Right renal pelvis (tissue), 4 donors: ENCODE measurements around the gene ADCY4. TPM values are rescaled to one million over a fixed set of nuclear protein-coding genes. Genes with fewer than 3 reads are reported as not detected.
A peak's percentile ranks its signal among the peaks of the same experiment; 100 is the strongest.

Experiments
- DNase-seq, 4 donors: peaks; one replicate each; pipeline ENCODE4 v3.0.0-alpha.2; 2013; ENCODE audit warnings: low read depth in 4 of 4, low spot score in 3 of 4, missing footprints in 1 of 4
- polyA plus RNA-seq, 4 donors: library from polyadenylated mRNA; unstranded; fragments of 120-200 nt; gene quantifications; one replicate each; pipeline ENCODE4 v1.2.1, GENCODE V29; 2013; ENCODE audit not compliant: insufficient read length in 4 of 4

ADCY4 gene
- polyA plus RNA-seq, 4 donors, result 15.6 to 24.9 (median 20.4) TPM

DNA sequence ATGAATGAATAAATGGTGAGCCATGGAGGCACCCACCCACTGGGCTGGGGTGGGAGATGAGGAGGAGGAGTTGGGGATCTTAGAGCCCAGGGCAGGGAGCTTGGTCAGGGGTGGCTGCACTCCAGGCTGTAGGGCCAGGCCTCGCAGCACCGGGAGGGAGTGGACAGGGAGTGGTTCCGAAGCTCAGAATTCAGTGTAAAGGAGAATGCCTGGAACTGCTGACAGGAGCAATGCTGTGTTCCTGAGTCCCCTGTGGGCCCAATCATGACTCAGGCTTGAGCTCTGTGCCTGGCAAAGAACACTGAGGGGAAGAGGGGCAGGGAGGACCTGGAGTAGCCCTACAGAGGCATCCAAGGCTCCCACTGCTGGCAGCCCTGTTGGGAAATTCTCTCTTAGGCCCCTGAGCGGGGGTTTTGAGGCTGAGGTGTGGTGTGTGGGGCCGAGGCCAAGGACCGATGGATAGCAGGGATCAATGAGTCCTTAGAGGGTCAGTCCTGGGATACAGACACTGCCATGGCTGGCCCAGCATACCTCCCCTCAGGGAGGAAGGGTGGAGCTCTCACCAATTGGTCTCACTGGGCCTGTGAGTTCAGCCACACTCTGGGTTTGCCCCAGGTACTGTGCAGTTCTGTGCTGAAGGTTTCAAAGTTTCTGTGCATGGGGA is 53.9 kb downstream of the ADCY4 start:
- DNase-seq, result no peak

DNA sequence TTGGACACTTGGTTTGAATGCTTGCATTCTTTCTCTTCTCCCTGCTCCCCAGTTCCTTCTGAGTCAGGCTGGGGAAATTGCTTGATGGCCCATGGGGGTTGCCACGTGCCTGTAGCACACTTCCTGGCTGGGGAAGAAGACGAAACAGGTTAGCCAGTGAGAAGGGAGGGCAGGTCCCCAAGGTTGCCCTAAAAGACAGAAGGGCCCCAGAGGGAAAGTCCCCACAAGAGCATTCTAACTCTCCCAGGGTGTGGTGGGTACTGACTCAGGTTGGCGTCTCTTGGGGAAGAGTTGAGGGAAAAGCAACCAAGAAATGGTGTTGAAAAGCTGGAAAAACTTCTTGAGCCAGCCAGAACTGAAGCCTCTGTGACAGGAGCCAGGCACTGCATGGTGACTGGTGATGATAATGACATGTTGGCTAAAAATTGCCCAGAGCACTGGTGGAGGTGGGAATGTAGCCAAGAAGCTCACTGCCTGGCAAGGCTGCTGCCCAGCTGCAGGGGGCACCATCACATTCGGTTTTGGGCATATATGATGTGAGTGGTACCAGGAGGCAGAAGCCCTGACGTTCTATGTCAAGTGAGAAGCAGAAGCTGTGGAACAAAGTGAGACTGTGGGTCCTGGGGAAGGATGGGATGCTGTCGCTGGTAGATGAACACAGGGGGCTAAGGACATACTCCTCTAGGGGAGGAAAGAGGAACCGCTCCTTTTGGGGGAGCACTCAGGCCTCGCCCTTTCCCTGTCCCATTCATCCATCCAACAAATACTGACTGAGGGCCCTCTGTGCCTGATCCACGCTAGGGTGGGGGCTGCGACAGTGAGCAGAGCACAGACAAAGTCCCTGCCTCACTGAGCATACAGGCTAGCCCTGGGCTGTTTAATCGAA is 55.3 kb downstream of the ADCY4 start:
- no peak for DNase-seq

DNA sequence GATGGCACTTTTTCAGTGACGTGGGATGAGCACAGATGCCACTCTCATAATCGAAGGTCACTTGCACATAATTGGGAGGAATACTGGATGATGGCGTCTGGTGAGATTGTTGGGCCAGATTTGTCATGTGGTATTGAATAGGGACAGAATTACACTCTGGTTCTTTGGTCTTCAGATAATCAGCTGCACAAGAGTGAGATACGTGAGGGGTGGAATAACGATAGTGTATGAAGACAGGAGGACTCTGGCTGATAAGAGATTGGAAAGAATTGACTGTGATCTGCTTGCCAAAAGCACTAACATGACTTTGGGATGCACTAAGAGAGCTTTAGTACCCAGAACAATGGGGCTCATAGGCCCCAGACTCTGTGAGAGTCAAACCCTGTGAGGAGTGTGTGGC is 56.4 kb downstream of the ADCY4 start:
- no peak for DNase-seq

DNA sequence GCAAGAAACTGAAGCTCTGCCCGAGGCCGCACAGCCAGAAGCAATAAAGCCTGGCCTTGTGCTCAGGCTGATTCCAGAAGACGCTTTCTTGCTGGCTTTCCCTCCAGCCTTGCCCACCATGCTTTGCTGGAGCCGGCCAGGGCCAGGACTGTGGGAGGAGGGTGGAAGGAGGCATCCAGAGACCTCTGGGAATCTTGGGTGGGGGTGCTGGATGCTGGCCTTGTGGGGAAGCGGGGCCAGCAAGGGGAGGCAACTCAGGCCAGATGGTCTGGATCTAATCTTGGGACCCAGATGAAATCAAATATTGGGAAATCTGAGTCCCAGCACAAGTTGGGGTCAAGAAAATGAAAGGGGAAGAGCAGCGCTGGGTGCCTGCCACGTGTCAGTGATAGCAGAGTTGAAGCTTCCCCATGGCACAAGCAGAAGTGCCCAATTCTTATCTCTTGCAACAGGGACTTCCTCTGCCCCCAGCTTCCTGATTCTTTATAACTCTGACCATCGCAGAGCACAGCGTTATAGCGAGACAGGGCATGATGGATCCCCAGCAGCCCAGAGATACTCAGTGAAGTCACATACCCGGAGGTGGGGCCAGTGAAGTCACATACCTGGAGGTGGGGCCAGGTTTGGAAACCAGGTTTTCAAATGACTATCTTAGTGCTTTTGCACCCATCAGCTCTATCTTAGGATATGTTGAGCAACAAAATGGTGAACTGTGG is 57.1 kb downstream of the ADCY4 start:
- DNase-seq, result no peak

DNA sequence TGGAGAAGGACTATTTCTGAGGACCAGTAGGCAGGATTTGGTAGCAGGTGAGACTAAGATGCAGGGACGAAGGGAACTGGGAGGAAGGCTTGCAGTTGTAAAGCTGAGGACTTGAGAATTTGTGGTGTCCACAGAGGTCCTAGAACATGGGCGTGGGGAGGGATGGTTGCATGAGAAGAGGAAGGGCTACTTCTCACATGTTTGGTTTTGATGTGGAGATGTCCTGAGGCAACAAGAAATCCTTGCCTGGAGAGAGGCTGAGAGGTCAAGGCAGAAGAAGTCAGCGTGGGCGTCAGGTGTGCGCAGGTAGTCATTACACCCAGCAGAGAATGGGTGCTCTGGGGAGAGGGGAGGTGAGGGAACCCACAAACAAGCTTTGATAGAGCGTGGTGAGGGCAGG is 57.8 kb downstream of the ADCY4 start:
- DNase-seq, result no peak

DNA sequence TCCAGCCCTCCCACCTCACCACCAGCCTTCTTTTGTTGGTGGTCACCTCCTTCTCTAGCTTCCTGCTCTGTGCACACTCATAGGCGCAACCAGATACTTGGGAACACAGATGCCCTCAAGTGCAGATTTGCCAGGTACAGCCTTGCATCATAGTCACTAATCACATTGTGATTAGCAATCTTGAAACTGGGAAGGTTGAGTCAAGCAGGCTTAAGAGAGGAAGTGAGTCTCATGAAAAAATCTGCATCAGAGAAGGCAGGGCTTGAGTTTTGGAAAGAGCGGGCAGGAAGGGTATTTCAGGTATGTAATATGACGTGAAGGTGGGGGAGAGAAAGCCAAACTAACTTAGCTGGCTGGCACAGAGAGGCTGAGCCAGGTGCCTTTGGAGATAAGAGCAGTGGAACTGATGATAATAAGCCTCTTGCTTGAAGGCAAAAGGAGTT is 60.7 kb downstream of the ADCY4 start:
- DNase-seq, result no peak

DNA sequence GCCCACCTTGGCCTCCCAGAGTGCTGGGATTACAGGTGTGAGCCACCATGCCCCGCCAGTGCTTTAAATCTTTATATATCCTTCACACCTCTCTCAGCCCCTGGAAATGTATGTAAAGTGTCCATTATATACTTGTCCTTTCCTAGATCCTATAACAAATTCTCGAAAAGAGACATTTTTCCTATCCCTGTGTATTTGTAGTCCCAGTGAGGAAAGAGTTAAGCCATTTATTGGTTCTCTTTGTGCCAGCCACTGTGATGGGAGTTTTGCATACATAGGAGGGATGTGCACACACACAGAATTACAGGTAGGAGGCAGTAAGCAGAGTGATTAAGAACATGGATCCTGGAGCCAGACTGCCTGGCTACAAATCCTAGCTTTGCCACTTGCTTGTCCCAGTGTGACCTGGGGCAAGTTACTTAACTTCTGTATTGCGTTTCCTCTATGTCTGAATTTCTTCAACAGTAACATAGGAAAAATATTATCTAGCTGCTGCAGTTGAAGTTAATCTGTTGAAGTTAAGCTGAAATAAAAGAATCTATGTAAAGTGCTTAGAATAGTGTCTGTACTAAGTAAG is 61.4 kb downstream of the ADCY4 start:
- no peak for DNase-seq

DNA sequence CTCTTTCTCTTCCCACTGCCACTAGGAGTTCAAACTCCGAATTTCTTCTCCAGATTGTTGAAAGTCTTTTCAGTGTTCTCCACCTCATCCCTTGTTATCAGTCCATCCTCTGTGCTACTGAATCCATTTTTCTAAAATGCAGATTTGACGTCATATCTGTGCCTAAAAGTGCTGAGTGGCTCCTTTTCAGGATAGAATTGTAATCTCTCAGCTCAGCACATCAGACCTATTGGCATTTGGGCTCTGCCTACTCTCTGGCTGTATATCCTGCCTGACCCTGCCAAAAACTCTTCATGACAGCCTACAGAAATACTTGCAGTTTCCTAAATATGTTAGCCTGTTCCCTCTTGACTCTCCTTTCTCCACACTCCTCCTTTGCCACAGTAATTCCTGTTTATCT is 62.4 kb downstream of the ADCY4 start:
- DNase-seq, result no peak

DNA sequence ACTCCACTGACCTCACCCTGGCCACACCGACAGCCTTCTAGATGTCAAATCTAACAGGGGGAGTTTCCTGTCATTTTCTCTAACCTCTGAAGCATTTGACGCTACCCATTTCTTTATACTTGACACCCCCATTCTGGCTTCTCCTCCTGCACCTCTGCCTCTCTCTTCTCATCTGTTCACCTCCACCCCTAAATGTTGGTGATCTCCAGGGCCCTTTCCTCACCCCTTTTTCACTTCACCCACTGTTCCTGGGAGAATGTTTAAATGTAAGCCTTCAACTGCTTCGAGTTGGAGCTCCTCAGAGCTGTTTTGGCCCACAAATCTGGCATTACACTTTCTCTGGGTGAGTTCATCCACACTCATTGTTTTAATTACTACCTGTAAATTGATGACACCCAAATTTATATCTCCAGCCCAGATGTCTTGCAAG is 63.0 kb downstream of the ADCY4 start:
- DNase-seq, result no peak

DNA sequence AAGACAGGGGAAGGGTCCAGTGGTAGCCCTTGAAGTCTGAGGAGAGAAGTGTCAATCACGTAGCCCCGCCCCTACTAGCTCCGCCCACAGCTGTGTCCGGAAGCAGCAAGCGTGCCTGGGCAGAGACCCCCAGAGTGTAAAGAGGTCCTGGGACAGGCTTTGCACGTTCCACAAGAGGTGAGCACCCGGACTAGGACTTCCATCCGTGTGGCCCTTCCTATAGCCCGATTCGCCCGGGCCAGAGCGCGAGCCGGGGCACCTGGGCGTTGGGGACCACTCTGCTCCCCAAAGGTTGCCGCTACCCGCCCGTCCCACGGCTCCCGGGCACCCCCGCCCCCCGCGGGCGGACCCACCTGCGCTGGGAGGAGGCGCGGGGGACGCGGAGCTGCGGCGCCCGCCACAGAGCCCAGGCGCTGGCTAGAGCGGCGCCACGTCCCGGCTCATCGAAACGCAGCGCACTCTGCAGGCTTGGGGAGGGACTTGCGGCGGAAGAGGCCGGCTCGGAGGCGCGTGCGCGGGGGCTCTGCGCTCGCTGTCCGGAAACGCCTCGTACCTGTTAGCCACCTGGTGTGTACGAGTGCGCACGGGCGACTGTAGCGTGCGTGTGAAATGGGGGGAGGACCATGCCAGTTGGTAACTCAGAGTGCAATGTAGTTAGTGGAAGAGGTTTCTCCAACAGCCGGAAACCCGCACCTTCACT is 63.6 kb downstream of the ADCY4 start, which contains the start of gene RABGGTA:
TSS of gene RABGGTA (minus strand) at position 464 of the 700 bp plus-strand sequence. CDS start 482 bp downstream, outside the sequence.
- DNase-seq, result peak; percentile 78 to 86 (median 82)

DNA sequence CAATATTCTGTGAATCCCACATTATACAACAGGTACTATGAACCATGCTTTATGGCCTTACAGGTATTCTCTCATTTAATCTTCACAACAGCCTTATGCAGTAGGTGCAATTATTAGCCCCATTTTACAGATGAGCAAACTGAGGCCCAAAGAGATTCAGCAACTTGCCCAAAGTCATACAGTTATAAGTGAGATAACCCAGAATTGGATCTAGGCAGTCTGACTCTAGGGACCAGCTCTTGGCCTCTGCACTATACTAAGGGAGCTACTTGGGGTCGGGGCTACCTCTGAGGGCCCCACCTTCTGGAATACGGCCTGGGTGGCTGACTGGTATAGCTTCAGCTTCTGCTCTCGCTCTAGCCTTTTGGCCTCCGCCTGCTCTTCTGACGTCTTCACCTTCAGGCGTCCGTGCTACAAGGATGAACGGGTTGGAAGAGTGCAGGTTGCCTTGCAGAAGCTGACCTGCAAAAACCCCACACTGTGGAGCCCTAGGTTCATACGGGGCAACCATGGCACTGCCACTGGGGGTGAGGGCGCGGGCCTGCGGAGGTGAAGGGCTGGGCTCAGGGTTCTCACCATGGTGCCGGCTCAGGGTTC is 64.2 kb downstream of the ADCY4 start:
- DNase-seq, result no peak

DNA sequence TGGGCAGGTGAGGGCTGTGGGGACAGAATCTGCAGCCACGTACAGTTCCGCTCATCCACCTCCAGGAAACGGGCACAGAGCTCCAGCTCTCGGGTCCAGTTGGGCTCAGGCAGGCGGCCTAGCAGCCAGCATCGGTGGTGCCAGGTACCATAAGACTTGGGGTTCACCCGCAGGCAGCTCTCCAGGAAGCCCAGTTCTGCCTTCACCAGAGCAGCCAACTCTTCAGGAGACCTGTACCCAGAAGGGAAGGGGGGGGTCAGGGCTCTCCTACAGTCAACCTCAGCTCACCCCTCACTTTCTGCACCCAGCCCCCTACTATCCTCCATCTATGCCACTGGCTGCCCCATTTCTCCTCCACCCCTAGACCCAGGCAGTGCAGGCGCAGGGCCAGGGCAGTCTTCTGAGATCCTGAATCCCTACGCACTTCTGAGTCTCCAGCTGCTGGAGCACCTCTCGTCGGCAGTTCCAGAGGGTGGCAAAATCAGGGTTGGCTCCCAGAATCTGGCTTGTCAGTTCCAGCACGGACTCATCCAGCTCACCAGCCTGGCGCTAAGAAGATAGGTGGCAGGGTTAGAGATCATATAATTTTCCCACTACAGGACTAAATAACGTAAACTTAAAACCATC is 64.8 kb downstream of the ADCY4 start:
- DNase-seq, result no peak

DNA sequence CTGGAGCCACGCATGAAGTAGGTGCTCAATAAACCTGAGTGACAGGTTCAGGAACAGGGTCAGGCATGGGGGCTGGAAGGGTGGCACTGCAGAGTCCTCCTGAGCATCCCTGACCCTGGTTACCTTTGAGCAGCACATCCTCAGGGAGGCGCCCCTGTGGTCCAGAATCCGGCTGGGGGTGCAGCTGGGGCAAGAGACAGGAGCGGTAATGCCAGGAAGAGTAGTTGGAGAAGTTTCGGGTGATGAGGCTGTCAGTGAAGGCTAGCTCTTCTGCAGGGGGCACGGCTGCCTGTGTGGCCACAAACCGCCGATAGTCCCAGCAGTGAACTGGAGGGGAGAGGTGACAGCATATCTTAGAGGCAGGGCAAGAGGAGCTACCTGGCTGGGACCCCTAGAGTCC is 65.5 kb downstream of the ADCY4 start:
- DNase-seq, result no peak

Other genes with a start within 250 kb of the ADCY4 start
- 10 to 100 TPM; 25.4 to 39.1 (median 30.4) TPM for gene PCK2, start 240.8 kb downstream of the ADCY4 start, polyA plus RNA-seq
- gene DCAF11, start 220.3 kb downstream of the ADCY4 start, polyA plus RNA-seq, result 10 to 100 TPM; 79.8 to 83.5 (median 81.4) TPM
- gene NRL, start 220.1 kb downstream of the ADCY4 start, polyA plus RNA-seq, result 1 to 10 TPM; 2.5 to 3.7 (median 2.8) TPM
- gene FITM1, start 204.4 kb downstream of the ADCY4 start, polyA plus RNA-seq, result 1 to 10 TPM in 2 of 4 donors, under 1 TPM in 2; 0.87 to 1.2 (median 0.97) TPM
- gene PSME1, start 198.9 kb downstream of the ADCY4 start, polyA plus RNA-seq, result 100 to 1,000 TPM; 198 to 214 (median 206) TPM
- 10 to 100 TPM; 14.5 to 24.2 (median 18.9) TPM for gene EMC9, start 193.5 kb downstream of the ADCY4 start, polyA plus RNA-seq
- gene PSME2, start 188.5 kb downstream of the ADCY4 start, polyA plus RNA-seq, result 100 to 1,000 TPM; 156 to 183 (median 168) TPM
- gene RNF31, start 187.6 kb downstream of the ADCY4 start, polyA plus RNA-seq, result 10 to 100 TPM; 49.2 to 54.2 (median 49.4) TPM
- 10 to 100 TPM; 45.4 to 65.2 (median 60.4) TPM for gene IRF9, start 173.8 kb downstream of the ADCY4 start, polyA plus RNA-seq
- 10 to 100 TPM; 60.0 to 70.1 (median 64.3) TPM for gene REC8, start 163.0 kb downstream of the ADCY4 start, polyA plus RNA-seq
- gene IPO4, start 146.3 kb downstream of the ADCY4 start, polyA plus RNA-seq, result 10 to 100 TPM; 33.2 to 41.3 (median 34.0) TPM
- gene TM9SF1, start 139.6 kb downstream of the ADCY4 start, polyA plus RNA-seq, result 10 to 100 TPM; 37.8 to 48.9 (median 41.3) TPM
- 1 to 10 TPM; 3.7 to 4.8 (median 4.3) TPM for gene TSSK4, start 129.4 kb downstream of the ADCY4 start, polyA plus RNA-seq
- gene CHMP4A, start 121.6 kb downstream of the ADCY4 start, polyA plus RNA-seq, result 10 to 100 TPM; 43.5 to 50.7 (median 49.8) TPM
- gene MDP1, start 119.0 kb downstream of the ADCY4 start, polyA plus RNA-seq, result 10 to 100 TPM; 14.8 to 19.3 (median 16.2) TPM
- 100 to 1,000 TPM; 222 to 245 (median 238) TPM for gene NEDD8, start 102.7 kb downstream of the ADCY4 start, polyA plus RNA-seq
- 100 to 1,000 TPM; 102 to 121 (median 118) TPM for gene GMPR2, start 102.1 kb downstream of the ADCY4 start, polyA plus RNA-seq
- 10 to 100 TPM; 55.5 to 70.6 (median 58.7) TPM for gene TINF2, start 92.4 kb downstream of the ADCY4 start, polyA plus RNA-seq
- gene TGM1, start 71.9 kb downstream of the ADCY4 start, polyA plus RNA-seq, result 1 to 10 TPM; 1.4 to 2.3 (median 2.1) TPM
- gene RABGGTA, start 63.5 kb downstream of the ADCY4 start, polyA plus RNA-seq, result 10 to 100 TPM; 19.7 to 24.1 (median 20.8) TPM
- 10 to 100 TPM; 44.6 to 56.9 (median 46.2) TPM for gene DHRS1, start 35.3 kb downstream of the ADCY4 start, polyA plus RNA-seq
- 10 to 100 TPM; 26.7 to 27.7 (median 27.0) TPM for gene NOP9, start 35.2 kb downstream of the ADCY4 start, polyA plus RNA-seq
- 10 to 100 TPM; 21.8 to 27.6 (median 24.6) TPM for gene CIDEB, start 27.1 kb downstream of the ADCY4 start, polyA plus RNA-seq
- gene LTB4R2, start 24.9 kb downstream of the ADCY4 start, polyA plus RNA-seq, result 1 to 10 TPM; 1.8 to 2.5 (median 2.0) TPM
- gene LTB4R, start 23.6 kb downstream of the ADCY4 start, polyA plus RNA-seq, result 1 to 10 TPM; 2.6 to 4.7 (median 3.8) TPM
- gene RIPK3, start 4.9 kb upstream of the ADCY4 start, polyA plus RNA-seq, result 1 to 10 TPM; 2.7 to 4.1 (median 3.2) TPM
- 10 to 100 TPM; 60.9 to 74.3 (median 64.2) TPM for gene NFATC4, start 33.1 kb upstream of the ADCY4 start, polyA plus RNA-seq
- 10 to 100 TPM; 45.3 to 48.0 (median 47.7) TPM for gene NYNRIN, start 63.9 kb upstream of the ADCY4 start, polyA plus RNA-seq
- 1 to 10 TPM; 2.5 to 3.5 (median 3.2) TPM for gene CBLN3, start 94.6 kb upstream of the ADCY4 start, polyA plus RNA-seq
- gene KHNYN, start 94.9 kb upstream of the ADCY4 start, polyA plus RNA-seq, result 10 to 100 TPM; 40.7 to 45.5 (median 44.3) TPM
- 10 to 100 TPM; 57.0 to 84.9 (median 63.0) TPM for gene SDR39U1, start 107.7 kb upstream of the ADCY4 start, polyA plus RNA-seq
- under 1 TPM in 2 of 4 donors, not detected in 2; 0.30 to 0.34 TPM for gene CMA1, start 173.2 kb upstream of the ADCY4 start, polyA plus RNA-seq
- gene CTSG, start 241.2 kb upstream of the ADCY4 start, polyA plus RNA-seq, result 1 to 10 TPM in 2 of 4 donors, under 1 TPM in 2; 0.35 to 1.2 (median 0.86) TPM